Suprapubic skin (tissue), 4 donors: ENCODE results near the gene TADA3. TPM values are rescaled to one million over a fixed set of nuclear protein-coding genes. Genes with fewer than 3 reads are reported as not detected.

Experiments used
- DNase-seq, 2 donors: peaks; one replicate each; pipeline ENCODE4 v3.0.0-alpha.2; 2019; ENCODE audit warnings: low spot score in 2 of 2
- H3K27ac ChIP-seq: fragments of 200-600 bp; sonication (generic); one replicate; pipeline ENCODE4 v1.5.1; 2019
- H3K27me3 ChIP-seq: fragments of 200-600 bp; sonication (generic); one replicate; pipeline ENCODE4 v1.5.1; 2019
- H3K36me3 ChIP-seq: fragments of 200-600 bp; sonication (generic); one replicate; pipeline ENCODE4 v1.5.1; 2019
- H3K4me1 ChIP-seq: fragments of 200-600 bp; sonication (generic); one replicate; pipeline ENCODE4 v1.5.1; 2019
- H3K4me3 ChIP-seq: fragments of 200-600 bp; sonication (generic); one replicate; pipeline ENCODE4 v1.5.1; 2019; ENCODE audit warnings: mild to moderate bottlenecking
- H3K9me3 ChIP-seq: fragments of 200-600 bp; sonication (generic); one replicate; pipeline ENCODE4 v1.5.1; 2019
- CTCF ChIP-seq, 2 donors: fragments of 200-600 bp in 1 of 2; fragments of 450-650 bp in 1 of 2; sonication (generic) in 1 of 2; IDR thresholded peaks; one replicate each; pipeline ENCODE4 v1.5.1; 2016 to 2019; ENCODE audit warnings: antibody characterized with exemption in 2 of 2, mild to moderate bottlenecking in 1 of 2, moderate library complexity in 1 of 2
- EP300 ChIP-seq: sonication (generic); formaldehyde crosslinking; IDR thresholded peaks from one replicate; pipeline ENCODE4 v1.6.1; 2017; ENCODE audit warnings: antibody characterized with exemption
- POLR2A ChIP-seq, 2 donors: fragments of 450-650 bp; IDR thresholded peaks; one replicate each; pipeline ENCODE4 v1.6.1; 2017; ENCODE audit warnings: antibody characterized with exemption in 2 of 2, mild to moderate bottlenecking in 2 of 2, moderate library complexity in 2 of 2
- POLR2AphosphoS5 ChIP-seq, 3 donors: sonication (generic); formaldehyde crosslinking; IDR thresholded peaks; one replicate each; pipeline ENCODE4 v1.6.1; 2017; ENCODE audit warnings: antibody characterized with exemption in 3 of 3
- WGBS: methylation state at CpG from one replicate; pipeline ENCODE4 v1.1.5; 2018; 5-methylcytosine and 5-hydroxymethylcytosine counted together
- total RNA-seq, 4 donors: library from RNA; depleted of rRNA; stranded (reverse); fragments of >200 nt; gene quantifications; one replicate each; pipeline ENCODE4 v1.1.0, GENCODE V29; 2016

Gene TADA3
- total RNA-seq, 4 donors from 2014 or later: 27.6 to 45.0 (median 38.8) TPM

DNA sequence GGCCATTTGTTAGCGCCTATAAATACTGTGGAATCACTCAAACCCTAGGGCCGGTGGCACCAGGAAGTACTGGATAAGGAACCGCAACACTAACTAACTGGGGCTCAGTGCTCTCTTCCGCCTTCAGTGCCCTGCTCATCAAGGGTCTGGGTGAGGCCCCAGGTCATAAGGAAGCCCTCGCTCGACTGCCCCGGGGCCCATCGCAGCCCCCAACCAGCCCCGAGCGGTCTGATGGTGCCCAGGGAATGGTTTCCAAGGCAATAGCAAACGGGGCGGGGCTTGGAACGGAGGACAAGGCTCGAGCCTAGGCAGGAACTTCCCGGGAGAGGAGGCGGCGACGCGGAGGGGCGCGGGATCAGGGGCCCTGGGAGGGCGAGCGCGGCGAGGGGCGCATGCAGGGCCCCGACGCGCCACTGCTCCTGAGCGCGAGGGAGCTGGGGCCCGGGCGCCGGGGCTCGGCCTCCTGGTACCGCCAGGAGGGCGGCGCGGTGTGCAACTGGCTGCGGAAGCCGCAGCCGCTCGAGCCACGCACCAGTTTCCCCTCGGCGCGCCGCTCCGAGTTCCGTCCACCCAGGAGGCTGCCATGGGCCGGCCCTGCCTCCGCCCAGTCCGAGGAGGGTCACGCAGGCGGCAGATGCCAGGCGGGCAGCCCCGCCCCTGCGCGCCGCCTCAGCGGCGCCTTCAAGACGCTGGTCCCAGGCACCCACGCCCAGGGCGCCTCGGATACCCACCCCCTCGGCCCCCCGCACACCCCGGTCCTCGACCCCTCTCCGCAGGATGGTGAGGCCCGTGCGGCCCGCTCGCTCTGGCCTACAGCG lies 17.6 kb upstream of the TADA3 start, which contains the start of gene TTLL3:
Gene TTLL3 (plus strand): TSS at position 648 of the 818 bp plus-strand sequence. CDS start 400 bp downstream, outside the sequence.
- Histone ChIP-seq H3K36me3 (peaks cover 43% of the 10 kb centered on the region), H3K4me3 (peak within 1 kb of the TSS; percentile 93), H3K9me3 (no peaks in the 10 kb centered on the region), H3K4me1 (peaks cover 20% of the 10 kb centered on the region), H3K27me3 (no peaks in the 10 kb centered on the region), H3K27ac (peak within 1 kb of the TSS; percentile 96)
- TF ChIP-seq POLR2AphosphoS5 (IDR thresholded peaks at IDR 0.05) (peak in 1 of 3 donors; percentile 9), CTCF (IDR thresholded peaks at IDR 0.05) (no peak), POLR2A (IDR thresholded peaks at IDR 0.05) (peak in 1 of 2 donors; percentile 24)
- DNase-seq: peak; percentile 91 to 93
- under 1% methylated on average over 39 of the region's 76 CpGs for WGBS

- Histone ChIP-seq H3K36me3 (peaks cover 43% of the 10 kb centered on the region), H3K27me3 (no peaks in the 10 kb centered on the region), H3K9me3 (no peaks in the 10 kb centered on the region), H3K4me3 (peak overlapping the region; percentile 93), H3K27ac (peak overlapping the region; percentile 96), H3K4me1 (peaks cover 20% of the 10 kb centered on the region)
- no peak for DNase-seq
- WGBS: 66% methylated on average over 4 of the region's 4 CpGs
- TF ChIP-seq POLR2A (IDR thresholded peaks at IDR 0.05) (no peak), EP300 (no peak), POLR2AphosphoS5 (IDR thresholded peaks at IDR 0.05) (no peak), CTCF (IDR thresholded peaks at IDR 0.05) (no peak)
Measured at GRCh38 chr3:9809239-9809614, 17.0 kb upstream of the TADA3 start.

DNA sequence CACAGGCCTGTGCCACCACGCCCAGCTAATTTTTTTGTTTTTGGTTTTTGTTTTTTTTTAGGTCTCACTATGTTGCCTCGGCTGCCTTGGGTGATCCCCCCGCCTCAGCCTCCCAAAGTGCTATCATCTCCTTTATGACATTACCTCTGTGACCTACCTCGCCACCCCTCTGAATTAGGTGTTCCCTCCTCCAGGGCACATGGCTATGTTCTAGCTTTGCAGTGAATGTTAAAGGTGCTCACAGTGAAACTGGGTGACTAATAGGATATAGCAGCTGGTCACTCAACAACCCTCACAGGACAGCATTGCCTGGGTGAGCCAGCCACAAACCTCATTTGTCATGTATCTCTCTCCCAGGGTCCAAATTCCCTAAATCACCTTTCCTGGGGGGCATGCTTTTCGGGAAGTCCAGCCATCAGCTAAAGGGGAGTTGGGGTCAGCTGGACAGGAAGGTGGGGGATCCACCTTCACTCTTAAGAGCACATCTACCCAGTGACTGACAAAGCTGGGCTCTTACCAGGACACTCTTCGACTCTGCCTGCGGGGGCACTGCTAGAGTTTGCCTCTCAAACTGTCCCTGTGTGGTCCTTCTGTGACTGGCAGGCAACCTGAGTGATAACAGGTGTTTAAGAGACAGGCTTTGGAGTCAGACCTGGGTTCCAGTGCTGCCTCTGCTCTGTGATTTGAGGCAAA lies 16.2 kb upstream of the TADA3 start:
- Histone ChIP-seq H3K27me3 (no peaks in the 10 kb centered on the region), H3K4me3 (no peak overlapping the region), H3K27ac (peak overlapping the region; percentile 96), H3K9me3 (no peaks in the 10 kb centered on the region), H3K4me1 (peaks cover 20% of the 10 kb centered on the region), H3K36me3 (peaks cover 46% of the 10 kb centered on the region)
- TF ChIP-seq POLR2A (IDR thresholded peaks at IDR 0.05): no peak
- no peak for TF ChIP-seq POLR2AphosphoS5 (IDR thresholded peaks at IDR 0.05)
- no peak for TF ChIP-seq CTCF (IDR thresholded peaks at IDR 0.05)
- TF ChIP-seq EP300: no peak
- WGBS: 88% methylated on average over 5 of the region's 7 CpGs
- no peak for DNase-seq

DNA sequence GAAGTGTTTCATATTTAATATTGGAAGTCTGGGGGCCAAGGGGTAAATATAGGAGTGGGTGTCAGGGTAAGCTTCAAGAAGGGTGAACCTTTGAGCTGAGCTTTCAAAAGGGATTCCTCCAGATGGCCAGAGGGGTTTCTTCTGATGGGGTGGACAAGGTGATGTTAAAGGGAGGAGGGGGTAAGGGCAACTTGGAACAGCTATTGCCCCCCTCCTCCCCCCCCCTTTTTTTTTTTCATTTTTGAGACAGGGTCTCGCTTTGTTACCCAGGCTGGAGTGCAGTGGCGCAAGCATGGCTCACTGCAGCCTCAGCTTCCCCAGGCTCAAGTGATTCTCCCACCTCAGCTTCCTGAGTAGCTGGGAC lies 15.7 kb upstream of the TADA3 start:
- peaks cover 46% of the 10 kb centered on the region for H3K36me3 ChIP-seq

More for the DNA sequence above, 15.7 kb upstream of the TADA3 start:
- Histone ChIP-seq H3K27me3 (no peaks in the 10 kb centered on the region), H3K9me3 (no peaks in the 10 kb centered on the region), H3K27ac (no peak overlapping the region), H3K4me1 (peaks cover 20% of the 10 kb centered on the region), H3K4me3 (no peak overlapping the region)
- no peak for DNase-seq
- 95% methylated on average over 2 of the region's 2 CpGs for WGBS
- TF ChIP-seq CTCF (IDR thresholded peaks at IDR 0.05): no peak
- no peak for TF ChIP-seq POLR2A (IDR thresholded peaks at IDR 0.05)
- TF ChIP-seq EP300: no peak
- TF ChIP-seq POLR2AphosphoS5 (IDR thresholded peaks at IDR 0.05): no peak
